SH-SY5Y (cell line): ENCODE data around the gene MVB12A.

Source experiments
- GATA2 ChIP-seq: IDR thresholded peaks from 2 replicates; pipeline ENCODE4 v1.6.1; 2011; ENCODE audit warnings: mild to moderate bottlenecking, low read depth, low read length
- GATA3 ChIP-seq: IDR thresholded peaks from 2 replicates; pipeline ENCODE4 v1.6.1; 2011; ENCODE audit warnings: low read depth, mild to moderate bottlenecking, low read length, moderate library complexity

The MVB12A gene

DNA sequence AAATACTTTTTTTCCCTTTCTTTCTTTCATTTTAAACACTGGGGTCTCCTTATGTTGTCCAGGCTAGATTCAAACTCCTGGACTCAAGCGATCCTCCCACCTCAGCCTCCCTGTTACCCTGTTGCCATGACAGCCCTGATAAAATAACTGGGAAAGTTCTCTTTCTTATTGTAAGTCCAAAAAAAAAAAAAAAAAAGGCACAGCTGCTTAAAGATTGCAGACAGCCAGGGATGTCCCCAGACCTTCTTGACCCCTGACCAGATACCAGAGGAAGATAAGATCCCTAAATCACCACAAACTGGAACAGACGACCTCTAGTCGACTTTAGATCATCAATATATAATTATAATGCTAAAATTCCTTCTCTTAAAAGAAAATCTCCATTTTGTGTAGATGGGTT, 1.1 kb upstream of the MVB12A start:
- no peak for TF ChIP-seq GATA3
- no peak for TF ChIP-seq GATA2

DNA sequence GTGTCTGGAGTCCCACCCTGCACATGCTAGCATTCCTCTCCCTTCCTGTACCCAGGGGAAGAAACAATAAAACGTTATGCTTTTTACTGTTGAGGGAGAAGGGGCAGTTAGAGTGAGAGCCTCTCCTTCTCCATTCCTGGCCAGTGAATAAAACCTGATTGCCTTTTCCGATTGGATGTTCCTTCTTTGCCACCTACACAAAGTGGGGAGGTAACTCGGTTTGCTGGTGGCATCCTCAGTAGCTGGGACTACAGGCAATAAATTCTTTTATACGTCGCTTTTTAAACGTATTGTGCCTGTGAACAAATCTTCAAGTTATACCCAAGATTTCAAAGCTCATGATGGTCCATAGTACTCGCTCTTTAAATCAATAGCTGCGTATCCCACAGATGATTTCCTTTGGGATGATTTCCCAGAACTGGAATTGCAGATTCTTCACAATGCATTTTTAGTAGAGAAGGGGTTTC, 660 bp upstream of the MVB12A start:
- TF ChIP-seq GATA3 = no peak
- no peak for TF ChIP-seq GATA2

DNA sequence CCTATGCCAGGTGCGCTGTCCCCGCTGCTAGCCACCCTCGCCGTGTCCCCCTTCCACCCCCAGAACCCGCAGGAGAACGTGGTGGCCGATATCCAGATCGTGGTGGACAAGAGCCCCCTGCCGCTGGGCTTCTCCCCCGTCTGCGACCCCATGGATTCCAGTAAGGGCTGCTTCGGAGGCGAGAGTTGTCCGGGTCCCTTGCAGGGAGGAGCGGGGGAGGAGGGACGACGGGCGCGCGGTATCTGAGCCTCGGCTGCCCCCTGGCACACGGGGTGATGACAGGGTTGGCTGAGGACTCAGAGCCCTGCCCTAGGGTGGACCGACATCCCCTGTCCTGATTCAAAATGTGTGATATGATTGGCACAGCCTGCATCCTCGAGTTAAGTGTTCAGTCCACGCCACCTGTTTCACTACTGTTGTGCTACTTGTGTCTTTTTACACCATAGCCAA, 653 bp downstream of the MVB12A start:
- TF ChIP-seq GATA3 (no peak), GATA2 (no peak)

DNA sequence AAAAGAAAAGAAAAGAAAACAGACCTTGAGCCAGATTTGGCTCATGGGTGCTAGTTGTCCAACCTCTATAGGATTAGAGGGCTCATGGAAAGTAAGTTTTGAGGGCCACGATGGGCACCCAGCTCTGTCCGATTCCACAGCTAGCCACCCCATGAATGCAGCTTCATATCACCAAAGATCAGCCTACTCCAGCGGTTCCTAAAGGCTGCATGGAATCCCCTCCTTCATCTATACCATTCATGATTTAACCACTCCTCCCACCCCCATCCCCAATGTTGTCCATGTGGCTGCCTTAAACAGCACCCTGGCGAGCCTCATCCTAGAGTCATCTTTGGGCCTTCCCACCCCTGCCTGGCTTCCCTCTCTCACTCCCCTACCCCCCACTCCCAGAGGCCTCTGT, 2.1 kb downstream of the MVB12A start:
- TF ChIP-seq GATA2 (no peak), GATA3 (no peak)

DNA sequence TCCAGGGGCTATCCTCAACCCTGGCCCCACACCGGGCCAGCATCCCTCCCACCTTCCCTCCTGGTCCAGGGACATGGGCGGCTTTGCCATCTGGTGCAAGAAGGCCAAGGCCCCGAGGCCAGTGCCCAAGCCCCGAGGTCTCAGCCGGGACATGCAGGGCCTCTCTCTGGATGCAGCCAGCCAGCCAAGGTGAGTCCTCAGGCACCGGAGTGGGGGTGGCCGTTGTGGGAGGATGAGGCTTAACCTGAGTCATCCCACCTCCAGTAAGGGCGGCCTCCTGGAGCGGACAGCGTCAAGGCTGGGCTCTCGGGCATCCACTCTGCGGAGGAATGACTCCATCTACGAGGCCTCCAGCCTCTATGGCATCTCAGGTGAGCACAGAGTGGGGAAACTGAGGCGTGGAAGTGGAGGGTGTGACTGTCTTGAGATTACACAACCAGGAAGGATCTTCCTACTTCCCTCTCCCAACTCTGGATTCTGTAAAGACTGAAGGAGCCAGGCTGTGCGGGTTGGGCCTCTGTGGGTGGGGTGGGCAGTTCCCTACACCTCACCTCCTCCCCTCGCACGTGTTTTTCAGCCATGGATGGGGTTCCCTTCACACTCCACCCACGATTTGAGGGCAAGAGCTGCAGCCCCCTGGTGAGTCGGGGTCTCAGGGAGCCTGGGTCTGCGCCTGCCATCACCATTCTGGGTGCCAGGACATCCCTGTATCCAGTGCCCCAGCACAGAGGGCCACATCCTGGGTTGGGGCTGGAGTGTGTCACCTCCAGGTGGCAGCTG, 3.8 kb downstream of the MVB12A start:
- TF ChIP-seq GATA2 (no peak), GATA3 (no peak)

DNA sequence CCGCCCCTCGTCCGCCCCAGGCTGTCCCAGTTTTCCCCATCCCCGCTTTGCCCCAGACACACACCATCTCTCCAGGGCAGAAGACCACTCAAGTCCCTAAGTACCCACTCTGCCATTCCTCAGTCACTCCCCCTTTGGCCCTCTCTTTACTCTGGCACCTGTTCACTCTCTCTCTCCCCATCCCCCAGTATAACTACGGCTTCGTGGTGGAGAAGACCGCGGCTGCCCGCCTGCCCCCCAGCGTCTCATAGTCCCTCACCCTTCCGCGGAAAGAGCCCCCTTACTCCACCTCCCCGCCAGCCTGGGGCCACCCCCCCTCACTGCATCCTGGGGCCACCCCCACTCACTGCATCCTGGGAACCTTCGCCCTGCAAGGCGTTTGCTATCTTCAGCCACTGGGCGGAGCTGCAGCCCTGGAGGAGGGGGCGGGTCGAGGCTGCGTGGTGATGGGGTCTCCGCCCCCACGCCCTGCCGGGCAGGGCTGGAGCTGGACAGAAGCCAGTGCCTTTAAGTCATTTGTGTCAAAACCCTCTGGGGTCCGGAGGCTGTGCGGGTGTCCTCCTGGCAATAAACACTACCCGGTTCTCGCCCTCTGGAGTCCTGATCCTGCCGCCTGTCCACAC, 5.0 kb downstream of the MVB12A start:
- no peak for TF ChIP-seq GATA2
- no peak for TF ChIP-seq GATA3

DNA sequence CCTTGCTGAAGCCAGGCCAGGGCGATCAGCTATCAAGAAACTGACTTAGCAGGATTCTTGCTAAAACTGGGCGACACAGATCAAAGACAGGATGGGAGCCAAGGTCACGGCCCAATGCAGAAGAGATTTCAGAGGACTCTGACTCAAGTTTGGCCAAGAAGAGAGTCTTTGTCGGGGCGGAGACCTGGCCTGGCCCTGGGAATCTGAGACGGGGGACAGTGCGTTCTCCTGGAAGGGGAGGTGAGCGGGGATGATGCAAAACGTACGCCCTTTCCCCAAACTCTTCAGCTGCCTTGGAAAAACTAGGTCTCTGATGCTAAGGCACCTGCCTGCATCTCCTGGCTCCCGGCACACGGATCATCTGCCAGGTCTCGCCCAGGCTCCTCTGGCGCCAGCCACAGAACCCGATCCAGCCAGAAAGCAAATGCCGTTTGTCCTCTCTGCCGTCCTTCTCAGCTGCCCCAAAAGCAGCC, 9.8 kb downstream of the MVB12A start:
- TF ChIP-seq GATA3 (no peak), GATA2 (no peak)

DNA sequence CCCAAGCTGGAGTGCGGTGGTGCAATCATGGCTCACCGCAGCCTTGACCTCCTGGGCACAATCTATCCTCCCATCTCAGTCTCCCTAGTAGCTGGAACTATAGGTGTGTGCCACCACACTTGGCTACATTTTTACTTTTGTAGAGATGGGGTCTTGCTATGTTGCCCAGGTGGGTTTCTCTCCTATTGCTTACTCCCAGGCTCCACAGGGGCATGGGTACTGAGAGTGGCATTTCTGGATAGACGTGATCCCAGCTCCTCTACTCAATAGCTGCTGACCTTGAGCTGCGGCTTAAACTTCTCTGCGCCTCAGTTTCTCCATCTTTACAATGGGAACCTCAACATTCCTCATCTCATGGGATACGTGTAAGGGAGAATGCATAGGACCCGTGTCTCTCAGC, 11.6 kb downstream of the MVB12A start:
- TF ChIP-seq GATA2 = no peak
- TF ChIP-seq GATA3 = no peak

- no peak for TF ChIP-seq GATA3
- no peak for TF ChIP-seq GATA2
Measured at GRCh38 chr19:17435218-17435617, 15.4 kb downstream of the MVB12A start.

- TF ChIP-seq GATA3 = no peak
- TF ChIP-seq GATA2 = no peak
Measured at GRCh38 chr19:17436094-17436873, 16.4 kb downstream of the MVB12A start.

DNA sequence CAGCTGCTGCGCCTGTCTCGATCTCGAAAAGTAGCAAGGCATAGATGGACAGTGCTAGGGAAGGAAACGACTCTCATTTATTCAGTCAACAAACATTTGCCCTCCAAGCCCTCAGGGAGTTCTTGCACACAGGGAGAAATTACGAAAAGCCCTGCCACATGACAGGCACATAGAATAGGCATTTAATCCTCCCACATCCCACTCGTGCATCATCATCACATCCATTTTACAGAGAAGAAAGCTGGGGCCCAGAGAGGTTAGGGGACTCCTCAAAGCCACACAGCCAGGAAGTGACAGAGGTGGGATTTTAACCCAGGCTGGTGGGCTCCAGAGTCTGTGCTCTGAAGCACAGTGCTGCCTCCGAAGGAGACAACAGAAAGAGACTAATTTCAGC, 17.0 kb downstream of the MVB12A start:
- TF ChIP-seq GATA3 = no peak
- TF ChIP-seq GATA2 = no peak

- no peak for TF ChIP-seq GATA3
- TF ChIP-seq GATA2 = no peak
Measured at GRCh38 chr19:17441241-17442021, 21.6 kb downstream of the MVB12A start.

- TF ChIP-seq GATA2 = no peak
- TF ChIP-seq GATA3 = no peak
Measured at GRCh38 chr19:17445526-17446165, 25.8 kb downstream of the MVB12A start.
